ENCODE measurements around the gene PCED1A. TPM values are rescaled to one million over a fixed set of nuclear protein-coding genes. Genes with fewer than 3 reads are reported as not detected.

PCED1A gene
- total RNA-seq, 2 donors from 2014 or later: 40.2 to 46.5 TPM

- no peak overlapping the region for H3K27ac Mint-ChIP-seq
- Histone ChIP-seq H3K9me3 (ENCODE audit: control insufficient read depth, low read length) (no peaks in the 10 kb centered on the region), H3K36me3 (ENCODE audit: control insufficient read depth, insufficient read depth, low read length) (no peaks in the 10 kb centered on the region), H3K27me3 (ENCODE audit: control insufficient read depth, insufficient read depth, low read length, poor library complexity, severe bottlenecking) (peaks cover 71% of the 10 kb centered on the region), H3K4me1 (ENCODE audit: control insufficient read depth, insufficient read depth, low read length) (no peaks in the 10 kb centered on the region), H3K27ac (ENCODE audit: low read depth, low read length) (no peak overlapping the region), H3K9ac (ENCODE audit: extremely low read depth, low read length, poor library complexity, severe bottlenecking) (no peak overlapping the region), H3K4me3 (ENCODE audit: low read length) (no peak overlapping the region)
- peak; percentile 76 for DNase-seq
- WGBS, 2 experiments (ENCODE audit: insufficient coverage in 1 of 2, insufficient read length in 1 of 2): 36 to 57% methylated on average over 21 to 49 of the region's 49 CpGs
- peaks cover 82% of the 10 kb centered on the region for H3K27me3 Mint-ChIP-seq (ENCODE audit: insufficient read depth)
- TF ChIP-seq CTCF (conservative IDR thresholded peaks at IDR 0.05): no peak
- H3K36me3 Mint-ChIP-seq (ENCODE audit: low read depth): no peaks in the 10 kb centered on the region
- no peak overlapping the region for H3K4me3 Mint-ChIP-seq
- H3K4me1 Mint-ChIP-seq: peaks cover 10% of the 10 kb centered on the region
- H3K9me3 Mint-ChIP-seq: no peaks in the 10 kb centered on the region
Measured at GRCh38 chr20:2804852-2805688, 35.4 kb downstream of the PCED1A start.

- Histone ChIP-seq H3K9me3 (ENCODE audit: control insufficient read depth, low read length) (no peaks in the 10 kb centered on the region), H3K4me1 (ENCODE audit: control insufficient read depth, insufficient read depth, low read length) (no peaks in the 10 kb centered on the region), H3K9ac (ENCODE audit: extremely low read depth, low read length, poor library complexity, severe bottlenecking) (no peak overlapping the region), H3K36me3 (ENCODE audit: control insufficient read depth, insufficient read depth, low read length) (no peaks in the 10 kb centered on the region), H3K4me3 (ENCODE audit: low read length) (no peak overlapping the region), H3K27me3 (ENCODE audit: control insufficient read depth, insufficient read depth, low read length, poor library complexity, severe bottlenecking) (peaks cover 71% of the 10 kb centered on the region), H3K27ac (ENCODE audit: low read depth, low read length) (no peak overlapping the region)
- H3K27me3 Mint-ChIP-seq (ENCODE audit: insufficient read depth): peaks cover 76% of the 10 kb centered on the region
- no peak overlapping the region for H3K4me3 Mint-ChIP-seq
- TF ChIP-seq CTCF (conservative IDR thresholded peaks at IDR 0.05): peak; percentile 27
- no peaks in the 10 kb centered on the region for H3K36me3 Mint-ChIP-seq (ENCODE audit: low read depth)
- DNase-seq: no peak
- H3K27ac Mint-ChIP-seq: no peak overlapping the region
- peaks cover 15% of the 10 kb centered on the region for H3K4me1 Mint-ChIP-seq
- no peaks in the 10 kb centered on the region for H3K9me3 Mint-ChIP-seq
- WGBS, 2 experiments (ENCODE audit: insufficient coverage in 1 of 2, insufficient read length in 1 of 2): 69 to 70% methylated on average over 14 to 16 of the region's 16 CpGs
Measured at GRCh38 chr20:2804041-2804828, 36.2 kb downstream of the PCED1A start.

- DNase-seq: no peak
- H3K27me3 Mint-ChIP-seq (ENCODE audit: insufficient read depth): peaks cover 50% of the 10 kb centered on the region
- WGBS, 2 experiments (ENCODE audit: insufficient coverage in 1 of 2, insufficient read length in 1 of 2): 19 to 27% methylated on average over 9 to 13 of the region's 13 CpGs
Measured at GRCh38 chr20:2801286-2801728, 39.1 kb downstream of the PCED1A start.

More at GRCh38 chr20:2801286-2801728, 39.1 kb downstream of the PCED1A start:
- TF ChIP-seq CTCF (conservative IDR thresholded peaks at IDR 0.05): no peak
- H3K9me3 ChIP-seq (ENCODE audit: control insufficient read depth, low read length): no peaks in the 10 kb centered on the region
- Mint-ChIP-seq H3K9me3 (no peaks in the 10 kb centered on the region), H3K4me1 (peaks cover 18% of the 10 kb centered on the region), H3K27ac (no peak overlapping the region), H3K36me3 (ENCODE audit: low read depth) (peaks cover 23% of the 10 kb centered on the region), H3K4me3 (peak overlapping the region; percentile 84)
- peaks cover 18% of the 10 kb centered on the region for H3K36me3 ChIP-seq (ENCODE audit: control insufficient read depth, insufficient read depth, low read length)
- H3K27me3 ChIP-seq (ENCODE audit: control insufficient read depth, insufficient read depth, low read length, poor library complexity, severe bottlenecking): peaks cover 54% of the 10 kb centered on the region
- peak overlapping the region; percentile 81 for H3K4me3 ChIP-seq (ENCODE audit: low read length)
- H3K4me1 ChIP-seq (ENCODE audit: control insufficient read depth, insufficient read depth, low read length): no peaks in the 10 kb centered on the region
- no peak overlapping the region for H3K9ac ChIP-seq (ENCODE audit: extremely low read depth, low read length, poor library complexity, severe bottlenecking)
- no peak overlapping the region for H3K27ac ChIP-seq (ENCODE audit: low read depth, low read length)

Measured in endodermal cell (in vitro differentiated cells).